Activated T-cell treated with anti-CD3 and anti-CD28 coated beads for 4 hours (primary cell): ENCODE data around the gene CDAN1.
"Not testable (repeated sequence)": the region's sequence is repeated elsewhere in the genome, so short reads cannot be mapped to it uniquely, and the experiment has no call there.

ENCODE experiments used
- DNase-seq: peaks from one replicate; pipeline ENCODE4 v3.0.0-alpha.2; 2020

CDAN1 gene

GRCh38 chr15:42707873-42708544, 28.9 kb downstream of the CDAN1 start:
- DNase-seq, result no peak

- no peak for DNase-seq
These were observed 29.9 kb downstream of the CDAN1 start for GRCh38 chr15:42707068-42707467.

- no peak for DNase-seq
These were observed 31.6 kb downstream of the CDAN1 start for GRCh38 chr15:42705336-42705735.

GRCh38 chr15:42704492-42704926, 32.4 kb downstream of the CDAN1 start:
- DNase-seq, result peak; percentile 54

GRCh38 chr15:42696626-42697025, 40.3 kb downstream of the CDAN1 start:
- no peak for DNase-seq

- no peak for DNase-seq
These were observed 41.3 kb downstream of the CDAN1 start for GRCh38 chr15:42695527-42696071.

- no peak for DNase-seq
These were observed 42.5 kb downstream of the CDAN1 start for GRCh38 chr15:42694398-42694797.

- DNase-seq, result no peak
These were observed 43.0 kb downstream of the CDAN1 start for GRCh38 chr15:42693942-42694341.

GRCh38 chr15:42693496-42693895, 43.4 kb downstream of the CDAN1 start:
- DNase-seq, result no peak

- DNase-seq, result no peak
These were observed 43.9 kb downstream of the CDAN1 start for GRCh38 chr15:42692997-42693396.

- DNase-seq, result no peak
These were observed 44.4 kb downstream of the CDAN1 start for GRCh38 chr15:42692536-42692935.

- DNase-seq, result no peak
These were observed 45.2 kb downstream of the CDAN1 start for GRCh38 chr15:42691770-42692169.

GRCh38 chr15:42691308-42691707, 45.6 kb downstream of the CDAN1 start:
- no peak for DNase-seq

- no peak for DNase-seq
These were observed 48.6 kb downstream of the CDAN1 start for GRCh38 chr15:42688301-42688700.

GRCh38 chr15:42687740-42688139, 49.2 kb downstream of the CDAN1 start:
- DNase-seq, result no peak

- no peak for DNase-seq
These were observed 50.6 kb downstream of the CDAN1 start for GRCh38 chr15:42686281-42686680.

GRCh38 chr15:42681119-42681518, 55.8 kb downstream of the CDAN1 start:
- no peak for DNase-seq

GRCh38 chr15:42680142-42680482, 56.8 kb downstream of the CDAN1 start:
- DNase-seq, result not testable (repeated sequence)

- no peak for DNase-seq
These were observed 57.4 kb downstream of the CDAN1 start for GRCh38 chr15:42679285-42680141.

- no peak for DNase-seq
These were observed 61.9 kb downstream of the CDAN1 start for GRCh38 chr15:42675021-42675420.

- DNase-seq, result no peak
These were observed 62.5 kb downstream of the CDAN1 start for GRCh38 chr15:42674472-42674871.
